HepG2 (cell line): ENCODE results near the gene AUNIP. TPM values are rescaled to one million over a fixed set of nuclear protein-coding genes. Genes with fewer than 3 reads are reported as not detected.

ENCODE experiments used
- AHR ChIP-seq: IDR thresholded peaks from 2 replicates; pipeline ENCODE4 v1.6.1; 2018; ENCODE audit warnings: missing genetic modification reagents, missing compliant biosample characterization
- KDM5B ChIP-seq: sonication (generic); formaldehyde crosslinking; IDR thresholded peaks from 2 replicates; pipeline ENCODE4 v1.4.0; 2020; ENCODE audit warnings: missing genetic modification reagents, mild to moderate bottlenecking, borderline replicate concordance
- MXI1 ChIP-seq: IDR thresholded peaks from 3 replicates; pipeline ENCODE4 v1.6.1; 2012; ENCODE audit warnings: low read depth, low read length, inconsistent platforms, borderline replicate concordance
- NCOA2 ChIP-seq: sonication (generic); formaldehyde crosslinking; IDR thresholded peaks from 2 replicates; pipeline ENCODE4 v1.8.0; 2022; ENCODE audit warnings: inconsistent platforms
- PHB2 ChIP-seq: fragments of 450-650 bp; IDR thresholded peaks from 2 replicates; pipeline ENCODE4 v1.6.1; 2018; ENCODE audit not compliant: partially characterized antibody
- SMAD9 ChIP-seq: sonication (generic); formaldehyde crosslinking; IDR thresholded peaks from 2 replicates; pipeline ENCODE4 v1.5.1; 2020; ENCODE audit warnings: mild to moderate bottlenecking, missing genetic modification reagents
- STAT5B ChIP-seq: sonication (generic); formaldehyde crosslinking; IDR thresholded peaks from 2 replicates; pipeline ENCODE4 v1.4.0; 2020; ENCODE audit warnings: missing genetic modification reagents
- SYNCRIP ChIP-seq: fragments of 200-400 bp; formaldehyde crosslinking; IDR thresholded peaks from 2 replicates; pipeline ENCODE4 v1.6.1; 2018; ENCODE audit warnings: mild to moderate bottlenecking, low read depth, low read length; ENCODE audit not compliant: insufficient read depth
- TSC22D2 ChIP-seq: sonication (generic); formaldehyde crosslinking; IDR thresholded peaks from 2 replicates; pipeline ENCODE4 v1.5.1; 2020; ENCODE audit warnings: missing genetic modification reagents, mild to moderate bottlenecking, borderline replicate concordance
- YEATS4 ChIP-seq: sonication (generic); formaldehyde crosslinking; IDR thresholded peaks from 2 replicates; pipeline ENCODE4 v1.4.0; 2020; ENCODE audit warnings: missing genetic modification reagents, borderline replicate concordance
- ZBTB20 ChIP-seq: sonication (generic); formaldehyde crosslinking; IDR thresholded peaks from 2 replicates; pipeline ENCODE4 v1.8.1; 2023; ENCODE audit warnings: missing genetic modification reagents, low read depth, mild to moderate bottlenecking, borderline replicate concordance
- ZKSCAN8 ChIP-seq: IDR thresholded peaks from 2 replicates; pipeline ENCODE4 v1.6.1; 2016; ENCODE audit warnings: borderline replicate concordance, missing genetic modification reagents, missing compliant biosample characterization
- ZNF30 ChIP-seq: sonication (generic); formaldehyde crosslinking; IDR thresholded peaks from 2 replicates; pipeline ENCODE4 v1.5.0; 2020; ENCODE audit warnings: mild to moderate bottlenecking, missing genetic modification reagents
- ZNF430 ChIP-seq: sonication (generic); formaldehyde crosslinking; IDR thresholded peaks from 2 replicates; pipeline ENCODE4 v1.9.0; 2021; ENCODE audit warnings: mild to moderate bottlenecking, missing genetic modification reagents
- ZNF75D ChIP-seq: sonication (generic); formaldehyde crosslinking; IDR thresholded peaks from 2 replicates; pipeline ENCODE4 v1.8.1; 2023; ENCODE audit warnings: missing genetic modification reagents, mild to moderate bottlenecking, borderline replicate concordance
- polyA plus RNA-seq, 8 experiments: library from polyadenylated mRNA; depleted of rRNA in 3 of 8; stranded (reverse) in 7 of 8; unstranded in 1 of 8; fragments of >200 nt; fragmentation: Illumina TruSeq in 4 of 8; extraction: Trizol in 4 of 8; gene quantifications; 2 replicates each; pipeline versions ENCODE4 v1.2.1 to v1.2.3, GENCODE V29; 2011 to 2016; ENCODE audit warnings: low read depth in 4 of 8, missing spikeins in 1 of 8, mixed read lengths in 1 of 8; ENCODE audit not compliant: insufficient read depth in 1 of 8
- total RNA-seq, 5 experiments: library from RNA; depleted of rRNA; stranded (reverse); fragments of >200 nt; fragmentation: Illumina TruSeq; extraction: Trizol; gene quantifications; 2 replicates each; pipeline ENCODE4 v1.2.3, GENCODE V29; 2016; ENCODE audit warnings: low read depth in 1 of 5
- TF ChIP-seq, protein P1 (sequence below): sonication (generic); formaldehyde crosslinking; IDR thresholded peaks from 2 replicates; pipeline ENCODE4 v1.9.0; 2022; ENCODE audit warnings: missing genetic modification reagents, mild to moderate bottlenecking, borderline replicate concordance
- TF ChIP-seq, protein P2 (sequence below): sonication (generic); formaldehyde crosslinking; conservative IDR thresholded peaks from 2 replicates; pipeline ENCODE4 v1.5.0; 2020; ENCODE audit warnings: missing genetic modification reagents
- TF ChIP-seq, protein P3 (sequence below): IDR thresholded peaks from 2 replicates; pipeline ENCODE4 v1.6.1; 2016
- TF ChIP-seq, protein P4 (sequence below): sonication (generic); formaldehyde crosslinking; IDR thresholded peaks from 2 replicates; pipeline ENCODE4 v1.4.0; 2020; ENCODE audit warnings: missing genetic modification reagents
- TF ChIP-seq, protein P5 (sequence below): sonication (generic); formaldehyde crosslinking; IDR thresholded peaks from 2 replicates; pipeline ENCODE4 v1.5.0; 2020; ENCODE audit warnings: mild to moderate bottlenecking, missing genetic modification reagents

The AUNIP gene
- total and polyA plus RNA-seq, 2 of the 13 experiments (the other 11 are each of a cell fraction or from before 2014, with no cell fraction given) = 3.8 to 12.3 TPM

DNA sequence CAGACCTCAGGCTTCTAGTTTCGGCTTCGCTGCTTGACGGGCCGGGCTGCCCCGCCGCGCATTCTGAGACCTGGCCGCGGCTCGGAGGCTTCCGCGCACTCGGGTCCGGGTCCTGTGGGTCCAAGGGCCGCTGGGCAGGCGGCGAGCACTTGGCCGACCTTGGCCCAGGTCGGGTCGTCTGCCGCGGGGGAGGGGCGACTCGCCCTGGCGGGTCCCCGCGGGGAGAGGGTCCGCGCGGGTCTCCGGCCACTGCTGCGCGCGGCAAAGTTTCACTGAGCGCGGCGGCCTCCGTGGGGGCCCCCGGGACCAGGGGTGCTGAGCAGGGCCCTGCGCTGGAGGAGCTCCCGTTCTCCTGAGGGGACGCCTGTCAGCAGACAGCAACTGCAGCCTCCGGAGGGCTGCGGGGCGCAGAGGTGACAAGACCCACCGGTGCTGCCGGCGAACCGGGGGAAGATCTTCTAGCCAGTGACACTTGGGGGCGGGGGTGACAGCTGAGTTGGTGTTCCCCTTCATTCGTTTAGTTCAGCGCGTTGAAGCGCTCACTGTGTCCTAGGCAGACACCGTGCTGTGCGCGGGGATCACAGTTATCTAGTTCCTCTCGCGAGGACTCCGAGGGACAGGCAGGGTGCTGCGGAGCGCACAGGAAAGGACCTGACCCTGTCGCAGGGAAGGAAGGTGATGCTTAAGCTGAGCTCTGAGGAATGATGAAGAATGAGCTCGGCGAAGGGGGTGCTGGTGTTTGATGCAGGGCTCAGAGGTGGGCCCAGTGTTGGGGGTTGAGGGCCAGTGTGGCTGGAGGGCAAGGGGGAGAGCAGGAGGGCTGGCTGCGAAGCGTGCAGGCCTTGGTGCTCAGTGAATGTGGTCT is 38.8 kb downstream of the AUNIP start (continued):
- TF ChIP-seq, protein P1, sequence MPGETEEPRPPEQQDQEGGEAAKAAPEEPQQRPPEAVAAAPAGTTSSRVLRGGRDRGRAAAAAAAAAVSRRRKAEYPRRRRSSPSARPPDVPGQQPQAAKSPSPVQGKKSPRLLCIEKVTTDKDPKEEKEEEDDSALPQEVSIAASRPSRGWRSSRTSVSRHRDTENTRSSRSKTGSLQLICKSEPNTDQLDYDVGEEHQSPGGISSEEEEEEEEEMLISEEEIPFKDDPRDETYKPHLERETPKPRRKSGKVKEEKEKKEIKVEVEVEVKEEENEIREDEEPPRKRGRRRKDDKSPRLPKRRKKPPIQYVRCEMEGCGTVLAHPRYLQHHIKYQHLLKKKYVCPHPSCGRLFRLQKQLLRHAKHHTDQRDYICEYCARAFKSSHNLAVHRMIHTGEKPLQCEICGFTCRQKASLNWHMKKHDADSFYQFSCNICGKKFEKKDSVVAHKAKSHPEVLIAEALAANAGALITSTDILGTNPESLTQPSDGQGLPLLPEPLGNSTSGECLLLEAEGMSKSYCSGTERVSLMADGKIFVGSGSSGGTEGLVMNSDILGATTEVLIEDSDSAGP = peak; percentile 73; the same call in 1 of the 2 replicates
- TF ChIP-seq, protein P2, sequence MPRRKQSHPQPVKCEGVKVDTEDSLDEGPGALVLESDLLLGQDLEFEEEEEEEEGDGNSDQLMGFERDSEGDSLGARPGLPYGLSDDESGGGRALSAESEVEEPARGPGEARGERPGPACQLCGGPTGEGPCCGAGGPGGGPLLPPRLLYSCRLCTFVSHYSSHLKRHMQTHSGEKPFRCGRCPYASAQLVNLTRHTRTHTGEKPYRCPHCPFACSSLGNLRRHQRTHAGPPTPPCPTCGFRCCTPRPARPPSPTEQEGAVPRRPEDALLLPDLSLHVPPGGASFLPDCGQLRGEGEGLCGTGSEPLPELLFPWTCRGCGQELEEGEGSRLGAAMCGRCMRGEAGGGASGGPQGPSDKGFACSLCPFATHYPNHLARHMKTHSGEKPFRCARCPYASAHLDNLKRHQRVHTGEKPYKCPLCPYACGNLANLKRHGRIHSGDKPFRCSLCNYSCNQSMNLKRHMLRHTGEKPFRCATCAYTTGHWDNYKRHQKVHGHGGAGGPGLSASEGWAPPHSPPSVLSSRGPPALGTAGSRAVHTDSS = no peak
- TF ChIP-seq, protein P3, sequence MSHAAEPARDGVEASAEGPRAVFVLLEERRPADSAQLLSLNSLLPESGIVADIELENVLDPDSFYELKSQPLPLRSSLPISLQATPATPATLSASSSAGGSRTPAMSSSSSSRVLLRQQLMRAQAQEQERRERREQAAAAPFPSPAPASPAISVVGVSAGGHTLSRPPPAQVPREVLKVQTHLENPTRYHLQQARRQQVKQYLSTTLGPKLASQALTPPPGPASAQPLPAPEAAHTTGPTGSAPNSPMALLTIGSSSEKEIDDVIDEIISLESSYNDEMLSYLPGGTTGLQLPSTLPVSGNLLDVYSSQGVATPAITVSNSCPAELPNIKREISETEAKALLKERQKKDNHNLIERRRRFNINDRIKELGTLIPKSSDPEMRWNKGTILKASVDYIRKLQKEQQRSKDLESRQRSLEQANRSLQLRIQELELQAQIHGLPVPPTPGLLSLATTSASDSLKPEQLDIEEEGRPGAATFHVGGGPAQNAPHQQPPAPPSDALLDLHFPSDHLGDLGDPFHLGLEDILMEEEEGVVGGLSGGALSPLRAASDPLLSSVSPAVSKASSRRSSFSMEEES = no peak
- TF ChIP-seq, protein P4, sequence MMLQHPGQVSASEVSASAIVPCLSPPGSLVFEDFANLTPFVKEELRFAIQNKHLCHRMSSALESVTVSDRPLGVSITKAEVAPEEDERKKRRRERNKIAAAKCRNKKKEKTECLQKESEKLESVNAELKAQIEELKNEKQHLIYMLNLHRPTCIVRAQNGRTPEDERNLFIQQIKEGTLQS (CRISPR knock-in tag) = no peak
- TF ChIP-seq ZNF75D (CRISPR knock-in tag) (no peak), SMAD9 (CRISPR knock-in tag) (no peak), STAT5B (no peak), ZNF30 (CRISPR knock-in tag) (peak; percentile 13; the same call in 1 of the 2 replicates), ZBTB20 (CRISPR knock-in tag) (no peak), NCOA2 (CRISPR knock-in tag) (peak; percentile 14; the same call in 1 of the 2 replicates), ZNF430 (CRISPR knock-in tag) (peak; percentile 30; the same call in 1 of the 2 replicates), KDM5B (CRISPR knock-in tag) (peak; percentile 70; the same call in 1 of the 2 replicates), SYNCRIP (no peak), YEATS4 (peak; percentile 41; the same call in 1 of the 2 replicates), PHB2 (no peak), AHR (CRISPR knock-in tag) (0 out of 2 replicates have a peak, but pooled peaks have one; percentile 41), TSC22D2 (no peak), MXI1 (peak; percentile 23; the same call in 1 of the 3 replicates), ZKSCAN8 (CRISPR knock-in tag) (no peak)
- TF ChIP-seq, protein P5, sequence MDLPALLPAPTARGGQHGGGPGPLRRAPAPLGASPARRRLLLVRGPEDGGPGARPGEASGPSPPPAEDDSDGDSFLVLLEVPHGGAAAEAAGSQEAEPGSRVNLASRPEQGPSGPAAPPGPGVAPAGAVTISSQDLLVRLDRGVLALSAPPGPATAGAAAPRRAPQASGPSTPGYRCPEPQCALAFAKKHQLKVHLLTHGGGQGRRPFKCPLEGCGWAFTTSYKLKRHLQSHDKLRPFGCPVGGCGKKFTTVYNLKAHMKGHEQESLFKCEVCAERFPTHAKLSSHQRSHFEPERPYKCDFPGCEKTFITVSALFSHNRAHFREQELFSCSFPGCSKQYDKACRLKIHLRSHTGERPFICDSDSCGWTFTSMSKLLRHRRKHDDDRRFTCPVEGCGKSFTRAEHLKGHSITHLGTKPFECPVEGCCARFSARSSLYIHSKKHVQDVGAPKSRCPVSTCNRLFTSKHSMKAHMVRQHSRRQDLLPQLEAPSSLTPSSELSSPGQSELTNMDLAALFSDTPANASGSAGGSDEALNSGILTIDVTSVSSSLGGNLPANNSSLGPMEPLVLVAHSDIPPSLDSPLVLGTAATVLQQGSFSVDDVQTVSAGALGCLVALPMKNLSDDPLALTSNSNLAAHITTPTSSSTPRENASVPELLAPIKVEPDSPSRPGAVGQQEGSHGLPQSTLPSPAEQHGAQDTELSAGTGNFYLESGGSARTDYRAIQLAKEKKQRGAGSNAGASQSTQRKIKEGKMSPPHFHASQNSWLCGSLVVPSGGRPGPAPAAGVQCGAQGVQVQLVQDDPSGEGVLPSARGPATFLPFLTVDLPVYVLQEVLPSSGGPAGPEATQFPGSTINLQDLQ (CRISPR knock-in tag) = no peak
